WTC11 (cell line): Measurements from ENCODE around the gene SCFD1. TPM values are rescaled to one million over a fixed set of nuclear protein-coding genes. Genes with fewer than 3 reads are reported as not detected.
"Not testable (repeated sequence)": the region's sequence is repeated elsewhere in the genome, so short reads cannot be mapped to it uniquely, and the experiment has no call there.

Source experiments
- ATAC-seq: fragments of 200-7000 bp; cut with Tn5 transposase; 2 replicates; pipeline ENCODE4 v1.10.0; 2021; ENCODE audit warnings: mild to moderate bottlenecking, moderate library complexity
- CTCF ChIA-PET: fragments of 300-600 bp; sonication (Branson Sonifier 250); formaldehyde crosslinking; loops from one replicate; lab custom pipeline; 2021; ENCODE audit warnings: antibody characterized with exemption; lab: Charles Lee
- POLR2A ChIA-PET: fragments of 350-600 bp; sonication (Branson Sonifier 250); formaldehyde crosslinking; loops from one replicate; lab custom pipeline; 2021; ENCODE audit warnings: antibody characterized with exemption; lab: Charles Lee
- DNase-seq: peaks from one replicate; pipeline ENCODE4 v3.0.0; 2021; ENCODE audit warnings: low spot score
- H3K27ac Mint-ChIP-seq: 2 replicates; pipeline ENCODE4 v1.8.0; 2021; ENCODE audit warnings: mixed read lengths
- H3K27me3 Mint-ChIP-seq: 2 replicates; pipeline ENCODE4 v1.8.0; 2021; ENCODE audit warnings: low read depth, mild to moderate bottlenecking, moderate library complexity, mixed read lengths
- H3K36me3 Mint-ChIP-seq: 2 replicates; pipeline ENCODE4 v1.8.0; 2021; ENCODE audit warnings: mixed read lengths
- H3K4me1 Mint-ChIP-seq: 2 replicates; pipeline ENCODE4 v1.8.0; 2022; ENCODE audit warnings: mixed read lengths
- H3K4me3 Mint-ChIP-seq: 2 replicates; pipeline ENCODE4 v1.8.0; 2021; ENCODE audit warnings: mild to moderate bottlenecking, moderate library complexity, mixed read lengths
- H3K9me3 Mint-ChIP-seq: 2 replicates; pipeline ENCODE4 v1.8.0; 2021; ENCODE audit warnings: mixed read lengths
- ATF6 ChIP-seq: sonication (generic); formaldehyde crosslinking; IDR thresholded peaks from 2 replicates; pipeline ENCODE4 v1.8.1; 2023; ENCODE audit warnings: mild to moderate bottlenecking, missing genetic modification reagents
- CREM ChIP-seq: sonication (generic); formaldehyde crosslinking; IDR thresholded peaks from 2 replicates; pipeline ENCODE4 v1.8.1; 2022; ENCODE audit warnings: mild to moderate bottlenecking, missing genetic modification reagents, moderate library complexity
- ELF4 ChIP-seq: sonication (generic); formaldehyde crosslinking; IDR thresholded peaks from 2 replicates; pipeline ENCODE4 v1.8.1; 2022; ENCODE audit warnings: low read depth, mild to moderate bottlenecking, moderate library complexity, missing genetic modification reagents
- GABPB1 ChIP-seq: sonication (generic); formaldehyde crosslinking; IDR thresholded peaks from 2 replicates; pipeline ENCODE4 v1.8.1; 2023; ENCODE audit warnings: mild to moderate bottlenecking, missing genetic modification reagents
- GRHL2 ChIP-seq: fragments of 250-450 bp; sonication (Bioruptor Pico); IDR thresholded peaks from 2 replicates; pipeline ENCODE4 v1.8.0; 2022; ENCODE audit warnings: mild to moderate bottlenecking, moderate library complexity; ENCODE audit not compliant: insufficient replicate concordance, severe bottlenecking
- IRF2 ChIP-seq: sonication (generic); formaldehyde crosslinking; IDR thresholded peaks from 2 replicates; pipeline ENCODE4 v1.8.0; 2022; ENCODE audit warnings: low read depth, missing genetic modification reagents, borderline replicate concordance
- MXD4 ChIP-seq: fragments of 250-450 bp; sonication (Bioruptor Pico); IDR thresholded peaks from 2 replicates; pipeline ENCODE4 v1.8.0; 2021; ENCODE audit warnings: mild to moderate bottlenecking, moderate library complexity, borderline replicate concordance
- MYBL2 ChIP-seq: sonication (generic); formaldehyde crosslinking; IDR thresholded peaks from 2 replicates; pipeline ENCODE4 v1.8.1; 2023; ENCODE audit warnings: mild to moderate bottlenecking, moderate library complexity, missing genetic modification reagents
- NR1H2 ChIP-seq: sonication (generic); formaldehyde crosslinking; IDR thresholded peaks from 2 replicates; pipeline ENCODE4 v1.9.0; 2021; ENCODE audit warnings: mild to moderate bottlenecking, moderate library complexity, missing genetic modification reagents
- OVOL2 ChIP-seq: fragments of 250-450 bp; sonication (Bioruptor Pico); IDR thresholded peaks from 2 replicates; pipeline ENCODE4 v1.9.0; 2021; ENCODE audit warnings: mild to moderate bottlenecking, borderline replicate concordance
- SMAD3 ChIP-seq: sonication (generic); formaldehyde crosslinking; IDR thresholded peaks from 2 replicates; pipeline ENCODE4 v1.8.0; 2022; ENCODE audit warnings: missing genetic modification reagents, mild to moderate bottlenecking, borderline replicate concordance
- SOX15 ChIP-seq: fragments of 250-450 bp; sonication (Bioruptor Pico); IDR thresholded peaks from 2 replicates; pipeline ENCODE4 v1.9.0; 2021; ENCODE audit warnings: mild to moderate bottlenecking
- TP53 ChIP-seq: sonication (generic); formaldehyde crosslinking; IDR thresholded peaks from 2 replicates; pipeline ENCODE4 v1.8.1; 2023; ENCODE audit warnings: mild to moderate bottlenecking, missing genetic modification reagents
- USF1 ChIP-seq: sonication (generic); formaldehyde crosslinking; IDR thresholded peaks from 2 replicates; pipeline ENCODE4 v1.8.0; 2022; ENCODE audit warnings: mild to moderate bottlenecking, missing genetic modification reagents
- ZBTB21 ChIP-seq: sonication (generic); formaldehyde crosslinking; IDR thresholded peaks from 2 replicates; pipeline ENCODE4 v1.8.1; 2023; ENCODE audit warnings: mild to moderate bottlenecking, missing genetic modification reagents, borderline replicate concordance
- ZNF138 ChIP-seq: sonication (generic); formaldehyde crosslinking; conservative IDR thresholded peaks from 2 replicates; pipeline ENCODE4 v1.8.1; 2022; ENCODE audit warnings: mild to moderate bottlenecking, moderate library complexity, missing genetic modification reagents
- ZNF317 ChIP-seq: sonication (generic); formaldehyde crosslinking; IDR thresholded peaks from 2 replicates; pipeline ENCODE4 v1.8.1; 2023; ENCODE audit warnings: low read depth, mild to moderate bottlenecking, moderate library complexity, missing genetic modification reagents, borderline replicate concordance
- ZNF396 ChIP-seq: fragments of 250-450 bp; sonication (Bioruptor Pico); IDR thresholded peaks from 2 replicates; pipeline ENCODE4 v1.8.0; 2021; ENCODE audit warnings: mild to moderate bottlenecking, moderate library complexity, borderline replicate concordance
- ZNF416 ChIP-seq: fragments of 250-450 bp; sonication (Bioruptor Pico); IDR thresholded peaks from 2 replicates; pipeline ENCODE4 v1.9.0; 2021; ENCODE audit warnings: mild to moderate bottlenecking, inconsistent platforms
- total RNA-seq: library from RNA; stranded (reverse); gene quantifications from 3 replicates; pipeline ENCODE4 v1.2.3, GENCODE V29; 2021
- TF ChIP-seq, protein P1 (sequence below): fragments of 250-450 bp; sonication (Bioruptor Pico); conservative IDR thresholded peaks from 2 replicates; pipeline ENCODE4 v1.9.0; 2021; ENCODE audit warnings: mild to moderate bottlenecking
- TF ChIP-seq, protein P2 (sequence below): fragments of 250-450 bp; sonication (Bioruptor Pico); IDR thresholded peaks from 2 replicates; pipeline ENCODE4 v1.9.0; 2021; ENCODE audit warnings: mild to moderate bottlenecking
- TF ChIP-seq, protein P3 (sequence below): sonication (generic); formaldehyde crosslinking; IDR thresholded peaks from 2 replicates; pipeline ENCODE4 v1.8.0; 2023; ENCODE audit warnings: missing genetic modification reagents

The SCFD1 gene
- total RNA-seq, 1 experiment from 2014 or later, result 77.5 TPM

DNA sequence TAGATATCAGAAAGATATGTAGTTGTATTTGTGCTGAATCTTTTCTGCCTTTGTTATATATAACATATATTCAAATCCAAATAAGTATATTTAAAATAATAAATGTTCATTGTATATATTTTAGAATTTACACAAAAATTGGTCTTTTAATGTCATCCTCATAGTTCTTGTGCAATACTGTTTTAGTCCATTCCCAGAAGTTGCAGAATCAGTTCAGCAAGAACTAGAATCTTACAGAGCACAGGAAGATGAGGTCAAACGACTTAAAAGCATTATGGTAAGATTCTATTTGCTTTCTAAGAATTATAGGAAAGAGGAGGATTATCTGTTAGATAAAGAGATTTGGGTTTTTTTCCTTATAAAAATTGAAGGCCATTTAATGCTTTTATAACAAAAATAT is 51.0 kb downstream of the SCFD1 start:
- CTCF ChIA-PET, result no interaction called here
- DNase-seq (no peak), ATAC-seq (no peak)
- no peaks in the 10 kb centered on the region for H3K9me3 Mint-ChIP-seq
- H3K4me1 Mint-ChIP-seq, result no peaks in the 10 kb centered on the region
- H3K27ac Mint-ChIP-seq, result no peak overlapping the region
- TF ChIP-seq ELF4 (CRISPR knock-in tag) (no peak), GRHL2 (no peak), MXD4 (CRISPR knock-in tag) (no peak)
- POLR2A ChIA-PET, result no interaction called here
- 0 out of 2 replicates have a peak, but pooled peaks cover 2% of the 10 kb centered on the region for H3K36me3 Mint-ChIP-seq
- no peaks in the 10 kb centered on the region for H3K27me3 Mint-ChIP-seq
- no peak overlapping the region for H3K4me3 Mint-ChIP-seq

- Mint-ChIP-seq H3K4me1 (no peaks in the 10 kb centered on the region), H3K27me3 (no peaks in the 10 kb centered on the region), H3K27ac (no peak overlapping the region), H3K4me3 (no peak overlapping the region), H3K9me3 (peaks cover 4% of the 10 kb centered on the region; the same call in 1 of the 2 replicates), H3K36me3 (peaks cover 12% of the 10 kb centered on the region)
- no peak for TF ChIP-seq GABPB1
- DNase-seq (no peak), ATAC-seq (no peak)
- ChIA-PET CTCF (no interaction called here), POLR2A (no interaction called here)
Measured at GRCh38 chr14:30678926-30679431, 56.9 kb downstream of the SCFD1 start.

- Mint-ChIP-seq H3K9me3 (peaks cover 7% of the 10 kb centered on the region; the same call in 1 of the 2 replicates), H3K4me1 (no peaks in the 10 kb centered on the region), H3K27me3 (no peaks in the 10 kb centered on the region), H3K36me3 (peaks cover 16% of the 10 kb centered on the region), H3K27ac (no peak overlapping the region), H3K4me3 (no peak overlapping the region)
- DNase-seq, result no peak
- ATAC-seq, result no peak
- CTCF ChIA-PET, result no interaction called here
- POLR2A ChIA-PET, result no interaction called here
- no peak for TF ChIP-seq OVOL2 (CRISPR knock-in tag)
- TF ChIP-seq MYBL2, result no peak
- no peak for TF ChIP-seq ATF6 (CRISPR knock-in tag)
- TF ChIP-seq, protein P1, sequence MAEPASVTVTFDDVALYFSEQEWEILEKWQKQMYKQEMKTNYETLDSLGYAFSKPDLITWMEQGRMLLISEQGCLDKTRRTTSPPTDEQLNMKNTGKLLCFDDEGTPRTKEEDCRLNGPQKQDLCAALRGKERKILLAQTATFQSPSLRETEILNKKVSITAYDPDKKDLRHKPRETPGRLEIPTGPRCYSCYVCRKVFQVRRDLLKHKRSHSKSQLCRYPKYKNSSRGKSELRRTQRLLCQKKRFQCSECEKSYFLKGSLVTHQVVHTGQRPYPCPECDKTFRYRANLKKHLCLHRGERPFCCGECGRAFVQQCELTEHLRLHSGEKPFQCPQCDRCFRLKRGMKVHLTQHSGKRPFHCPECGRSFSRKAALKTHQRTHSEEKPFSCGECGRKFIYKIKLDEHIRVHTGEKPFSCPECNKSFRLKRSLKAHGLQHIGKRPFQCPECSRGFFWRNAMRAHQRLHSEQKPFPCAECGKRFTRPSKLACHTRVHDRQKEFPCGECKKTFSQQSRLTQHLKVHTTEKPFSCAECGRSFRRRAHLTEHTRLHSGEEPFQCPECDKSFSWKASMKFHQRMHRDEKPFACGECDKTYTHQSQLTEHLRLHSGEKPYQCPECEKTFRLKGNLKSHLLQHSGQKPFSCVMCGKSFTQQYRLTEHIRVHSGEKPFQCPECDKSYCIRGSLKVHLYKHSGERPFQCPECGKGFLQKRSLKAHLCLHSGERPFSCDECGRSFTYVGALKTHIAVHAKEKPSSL (CRISPR knock-in tag), result no peak
- TF ChIP-seq, protein P2, sequence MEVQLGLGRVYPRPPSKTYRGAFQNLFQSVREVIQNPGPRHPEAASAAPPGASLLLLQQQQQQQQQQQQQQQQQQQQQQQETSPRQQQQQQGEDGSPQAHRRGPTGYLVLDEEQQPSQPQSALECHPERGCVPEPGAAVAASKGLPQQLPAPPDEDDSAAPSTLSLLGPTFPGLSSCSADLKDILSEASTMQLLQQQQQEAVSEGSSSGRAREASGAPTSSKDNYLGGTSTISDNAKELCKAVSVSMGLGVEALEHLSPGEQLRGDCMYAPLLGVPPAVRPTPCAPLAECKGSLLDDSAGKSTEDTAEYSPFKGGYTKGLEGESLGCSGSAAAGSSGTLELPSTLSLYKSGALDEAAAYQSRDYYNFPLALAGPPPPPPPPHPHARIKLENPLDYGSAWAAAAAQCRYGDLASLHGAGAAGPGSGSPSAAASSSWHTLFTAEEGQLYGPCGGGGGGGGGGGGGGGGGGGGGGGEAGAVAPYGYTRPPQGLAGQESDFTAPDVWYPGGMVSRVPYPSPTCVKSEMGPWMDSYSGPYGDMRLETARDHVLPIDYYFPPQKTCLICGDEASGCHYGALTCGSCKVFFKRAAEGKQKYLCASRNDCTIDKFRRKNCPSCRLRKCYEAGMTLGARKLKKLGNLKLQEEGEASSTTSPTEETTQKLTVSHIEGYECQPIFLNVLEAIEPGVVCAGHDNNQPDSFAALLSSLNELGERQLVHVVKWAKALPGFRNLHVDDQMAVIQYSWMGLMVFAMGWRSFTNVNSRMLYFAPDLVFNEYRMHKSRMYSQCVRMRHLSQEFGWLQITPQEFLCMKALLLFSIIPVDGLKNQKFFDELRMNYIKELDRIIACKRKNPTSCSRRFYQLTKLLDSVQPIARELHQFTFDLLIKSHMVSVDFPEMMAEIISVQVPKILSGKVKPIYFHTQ (CRISPR knock-in tag), result no peak
- no peak for TF ChIP-seq ZNF416 (CRISPR knock-in tag)
- no peak for TF ChIP-seq NR1H2 (CRISPR knock-in tag)
- TF ChIP-seq, protein P3, sequence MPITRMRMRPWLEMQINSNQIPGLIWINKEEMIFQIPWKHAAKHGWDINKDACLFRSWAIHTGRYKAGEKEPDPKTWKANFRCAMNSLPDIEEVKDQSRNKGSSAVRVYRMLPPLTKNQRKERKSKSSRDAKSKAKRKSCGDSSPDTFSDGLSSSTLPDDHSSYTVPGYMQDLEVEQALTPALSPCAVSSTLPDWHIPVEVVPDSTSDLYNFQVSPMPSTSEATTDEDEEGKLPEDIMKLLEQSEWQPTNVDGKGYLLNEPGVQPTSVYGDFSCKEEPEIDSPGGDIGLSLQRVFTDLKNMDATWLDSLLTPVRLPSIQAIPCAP, result no peak
- no peak for TF ChIP-seq ELF4 (CRISPR knock-in tag)
- TF ChIP-seq SOX15 (CRISPR knock-in tag), result no peak
- no peak for TF ChIP-seq TP53 (CRISPR knock-in tag)
- TF ChIP-seq ZNF317 (CRISPR knock-in tag), result no peak
- TF ChIP-seq ZNF396 (CRISPR knock-in tag), result no peak
- TF ChIP-seq SMAD3 (CRISPR knock-in tag), result no peak
- no peak for TF ChIP-seq CREM
- no peak for TF ChIP-seq ZNF138
- no peak for TF ChIP-seq USF1 (CRISPR knock-in tag)
- no peak for TF ChIP-seq ZBTB21 (CRISPR knock-in tag)
- TF ChIP-seq IRF2 (CRISPR knock-in tag), result no peak
Measured at GRCh38 chr14:30680036-30680435, 57.9 kb downstream of the SCFD1 start.

- CTCF ChIA-PET, H3K4me1 Mint-ChIP-seq, POLR2A ChIA-PET, H3K27ac Mint-ChIP-seq, H3K4me3 Mint-ChIP-seq, DNase-seq, H3K27me3 Mint-ChIP-seq, ATAC-seq, H3K9me3 Mint-ChIP-seq: not testable (repeated sequence)
- peaks cover 14% of the 10 kb centered on the region for H3K36me3 Mint-ChIP-seq
Measured at GRCh38 chr14:30680776-30681175, 58.7 kb downstream of the SCFD1 start.
